Kidney glomerular epithelial cell (primary cell): Measurements from ENCODE around the gene AICDA.
A peak's percentile ranks its signal among the peaks of the same experiment; 100 is the strongest.
"Not testable (repeated sequence)": the region's sequence is repeated elsewhere in the genome, so short reads cannot be mapped to it uniquely, and the experiment has no call there.

Source experiments
- DNase-seq: peaks from one replicate; lab custom pipeline; 2025; lab: John Stamatoyannopoulos, UW

The AICDA gene

DNA sequence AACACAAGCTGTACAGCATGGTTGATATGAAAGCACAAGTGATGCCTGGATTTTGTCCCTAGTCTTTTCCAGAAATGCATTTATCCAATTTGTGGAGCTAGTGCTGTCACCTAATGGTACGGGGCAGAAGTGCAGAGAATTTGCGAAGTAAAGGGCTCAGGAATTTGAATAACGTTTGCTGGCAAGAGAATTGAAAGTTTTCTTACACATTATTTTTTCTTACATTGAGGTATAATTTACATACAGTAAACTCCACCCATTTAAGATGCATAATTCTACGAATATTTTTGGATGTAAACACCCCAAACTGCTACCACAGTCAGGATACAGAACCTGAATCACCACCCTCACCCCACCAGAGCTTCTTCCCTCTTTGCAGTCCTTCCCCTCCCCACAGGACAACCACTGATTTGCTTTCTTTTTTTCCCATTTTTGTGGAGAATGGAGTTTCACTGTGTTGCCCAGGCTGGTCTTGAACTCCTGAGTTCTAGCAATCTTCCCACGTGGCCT lies 3.5 kb downstream of the AICDA start:
- DNase-seq = peak; percentile 64

DNA sequence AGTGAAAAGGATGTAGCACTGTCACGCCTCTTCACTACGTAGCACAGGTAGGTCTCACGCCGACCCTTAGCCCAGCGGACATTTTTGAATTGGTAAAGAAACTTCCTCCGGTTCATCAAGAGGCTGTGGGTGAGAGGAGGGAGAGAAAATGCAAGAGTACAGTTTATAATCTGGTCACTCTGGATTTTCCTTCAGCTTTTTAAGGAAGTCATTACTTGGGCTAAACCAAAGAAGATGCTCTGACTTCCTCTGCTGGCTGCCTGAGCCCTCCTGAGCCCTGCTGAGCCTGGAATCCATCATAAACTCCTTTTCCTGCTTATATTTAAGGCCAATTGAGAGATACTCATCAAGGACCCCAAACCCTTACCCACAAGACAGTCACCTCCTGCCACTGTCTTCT lies 5.8 kb downstream of the AICDA start:
- no peak for DNase-seq

DNA sequence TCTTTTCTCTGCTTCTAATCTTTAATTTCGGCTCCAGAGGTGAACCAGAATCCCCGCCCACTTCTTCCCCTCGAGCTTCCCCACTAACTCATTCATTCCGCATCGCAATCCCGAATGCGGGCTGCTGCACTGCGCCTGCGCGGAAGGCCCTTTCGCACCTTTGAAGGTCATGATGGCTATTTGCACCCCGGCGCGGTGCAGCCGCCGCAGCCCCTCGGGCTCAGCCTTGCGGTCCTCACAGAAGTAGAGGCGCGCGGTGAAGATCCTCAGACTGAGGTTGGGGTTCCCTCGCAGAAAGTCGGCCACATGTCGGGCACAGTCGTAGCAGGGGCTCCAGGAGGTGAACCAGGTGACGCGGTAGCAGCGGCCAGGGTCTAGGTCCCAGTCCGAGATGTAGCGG lies 7.6 kb downstream of the AICDA start:
- DNase-seq = no peak

DNA sequence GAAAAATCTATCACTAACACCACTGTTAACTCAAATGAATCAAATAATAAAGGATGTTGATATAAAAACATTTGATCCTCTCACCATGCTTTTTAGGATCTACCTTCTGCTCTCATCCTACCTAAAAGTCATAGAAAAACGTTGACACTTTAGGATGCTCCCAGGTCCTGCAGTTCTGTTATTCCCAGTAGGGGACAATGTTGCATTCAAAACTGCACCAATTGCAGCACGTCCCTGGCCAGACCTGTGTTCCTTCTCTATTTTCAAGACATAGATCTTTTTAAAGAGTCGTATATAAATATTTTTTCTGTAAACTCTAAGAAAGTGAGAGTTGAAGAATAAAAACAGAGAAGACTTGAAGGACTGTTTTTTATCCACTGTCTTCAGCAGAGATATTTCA lies 8.8 kb downstream of the AICDA start:
- DNase-seq = no peak

DNA sequence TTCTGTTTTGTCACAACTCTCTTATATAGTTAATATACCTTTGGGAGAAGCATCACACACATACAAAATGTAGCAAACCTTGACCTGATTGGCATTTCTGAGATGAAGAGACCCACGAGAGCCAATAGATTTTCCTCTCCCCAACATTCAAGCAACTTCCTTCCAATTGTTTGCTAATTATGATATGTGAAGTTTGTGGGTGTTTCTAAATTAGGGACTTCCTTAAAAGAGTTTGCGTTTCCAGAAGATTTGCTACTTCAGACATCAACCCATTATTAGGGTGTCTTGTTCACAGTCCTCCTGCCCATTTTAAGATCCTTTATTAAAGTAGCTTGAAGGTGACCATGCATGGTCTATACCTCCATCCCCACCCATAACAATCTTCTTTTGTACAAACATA lies 9.4 kb downstream of the AICDA start:
- DNase-seq = no peak

DNA sequence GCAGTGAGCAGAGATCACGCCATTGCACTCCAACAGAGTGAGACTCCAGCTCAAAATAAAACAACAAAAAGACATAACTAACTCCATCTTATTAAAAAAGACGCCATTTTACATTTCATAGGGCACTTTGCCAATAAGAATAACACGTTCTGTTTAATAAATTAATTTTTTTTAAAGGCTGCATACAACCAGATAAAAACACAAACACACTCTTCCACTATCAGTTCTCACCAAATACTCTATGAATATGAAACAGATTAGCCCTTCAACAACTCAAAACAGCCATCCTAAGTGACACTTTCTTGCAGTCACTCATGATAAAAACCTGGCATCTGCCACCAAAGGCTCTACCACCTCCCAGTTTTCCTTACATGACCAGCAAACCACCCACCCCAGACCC lies 16.1 kb downstream of the AICDA start:
- DNase-seq = no peak

DNA sequence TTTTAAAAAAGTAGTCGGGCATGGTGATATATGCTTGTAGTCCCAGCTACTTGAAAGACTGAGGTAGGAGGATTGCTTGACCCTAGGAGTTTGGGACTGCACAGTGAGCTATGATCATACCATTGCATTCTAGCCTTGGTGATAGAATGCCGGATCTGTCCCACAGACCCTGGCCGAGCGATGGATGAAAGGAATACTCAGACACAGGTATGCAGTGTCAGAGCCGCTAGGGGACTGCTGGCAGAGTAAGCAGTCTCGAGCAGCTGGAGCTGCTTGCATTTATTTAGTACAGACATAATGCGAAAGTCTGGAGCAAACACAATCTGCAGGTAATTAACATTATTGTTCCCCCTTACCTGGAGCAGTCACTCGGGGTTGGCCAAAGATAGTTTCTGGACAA lies 18.6 kb downstream of the AICDA start:
- DNase-seq = no peak

DNA sequence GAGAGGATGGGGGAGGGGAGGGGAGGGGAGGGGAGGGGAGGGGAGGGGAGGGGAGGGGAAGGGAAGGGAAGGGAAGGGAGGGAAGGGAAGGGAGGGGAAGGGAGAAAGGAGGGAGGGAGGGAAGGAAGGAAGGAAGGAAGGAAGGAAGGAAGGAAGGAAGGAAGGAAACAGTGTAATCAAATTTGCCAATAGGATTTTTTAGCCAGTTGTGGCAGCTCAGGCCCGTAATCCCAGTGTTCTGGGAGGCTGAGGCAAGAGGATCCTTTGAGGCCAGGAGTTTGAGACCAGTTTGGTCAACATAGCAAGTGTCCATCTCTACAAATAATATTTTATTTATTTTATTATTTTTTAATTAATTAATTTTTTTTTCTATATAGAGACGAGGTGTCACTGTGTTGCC lies 19.4 kb downstream of the AICDA start:
- DNase-seq = no peak

DNA sequence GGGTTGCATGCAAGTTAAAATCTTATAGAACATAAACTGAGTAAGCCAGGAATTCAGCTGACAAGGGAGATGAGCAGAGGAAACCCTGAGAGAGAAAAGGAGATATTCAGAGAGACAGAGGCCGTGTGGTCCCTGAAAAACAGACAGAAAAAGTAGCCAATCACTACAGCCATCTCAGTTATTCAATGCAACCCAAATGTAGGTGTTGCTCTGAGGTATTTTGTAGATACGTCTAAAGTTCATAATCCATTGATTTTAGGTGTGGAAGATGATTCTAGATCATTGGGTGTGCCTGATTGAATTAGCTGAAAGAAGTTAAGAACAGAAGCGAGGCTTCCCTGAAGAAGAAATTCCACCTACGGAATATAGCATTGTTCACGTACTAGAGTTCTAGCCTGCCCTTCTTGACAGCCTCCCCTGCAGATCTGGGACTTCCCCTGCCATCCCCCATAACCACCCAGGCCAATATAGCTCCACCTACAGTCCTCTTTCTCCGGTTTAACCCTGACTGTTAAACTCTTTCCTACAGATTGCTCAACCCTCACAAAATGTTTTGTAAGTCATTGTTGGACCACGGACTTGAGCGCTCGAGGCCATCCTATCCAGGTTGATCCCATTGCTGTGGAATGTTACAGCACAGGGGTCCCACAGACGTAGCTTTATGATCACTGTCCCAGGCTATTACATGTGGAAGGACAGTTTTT lies 21.7 kb downstream of the AICDA start:
- DNase-seq = no peak

DNA sequence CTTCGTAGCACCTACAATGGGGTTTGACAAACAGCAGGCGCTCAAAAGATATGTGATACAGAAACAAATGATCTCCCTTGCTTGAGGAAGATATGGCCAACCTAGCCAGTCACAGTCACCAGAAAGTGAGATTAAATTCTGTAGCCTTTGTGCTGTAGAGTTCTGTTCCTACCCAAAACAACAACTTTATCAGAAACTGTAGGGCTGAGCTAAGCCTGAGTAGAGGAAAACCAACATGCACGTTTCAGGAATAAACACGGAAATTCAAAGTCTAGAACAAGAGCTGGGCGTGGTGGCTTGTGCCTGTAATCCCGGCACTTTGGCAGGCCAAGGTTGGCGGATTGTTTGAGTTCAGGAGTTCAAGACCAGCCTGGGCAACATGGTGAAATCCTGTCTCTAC lies 23.0 kb downstream of the AICDA start:
- DNase-seq = no peak

DNA sequence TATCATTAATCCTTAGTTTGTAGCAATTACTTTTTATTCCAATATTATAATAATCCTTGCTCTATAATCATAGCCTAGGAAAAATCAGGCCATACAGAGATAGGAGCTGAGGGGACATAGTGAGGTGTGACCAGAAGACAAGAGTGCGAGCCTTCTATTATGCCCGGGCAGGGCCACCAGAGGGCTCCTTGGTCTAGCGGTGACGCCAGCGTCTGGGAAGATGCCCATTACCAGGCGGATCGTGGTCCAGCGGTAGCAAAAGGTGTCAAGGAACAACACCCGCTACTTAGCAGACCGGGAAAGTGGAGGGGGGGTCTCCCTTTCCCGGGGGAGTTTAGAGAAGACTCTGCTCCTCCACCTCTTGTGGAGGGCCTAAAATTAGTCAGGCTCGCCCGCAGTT lies 28.2 kb downstream of the AICDA start:
- not testable (repeated sequence) for DNase-seq

DNA sequence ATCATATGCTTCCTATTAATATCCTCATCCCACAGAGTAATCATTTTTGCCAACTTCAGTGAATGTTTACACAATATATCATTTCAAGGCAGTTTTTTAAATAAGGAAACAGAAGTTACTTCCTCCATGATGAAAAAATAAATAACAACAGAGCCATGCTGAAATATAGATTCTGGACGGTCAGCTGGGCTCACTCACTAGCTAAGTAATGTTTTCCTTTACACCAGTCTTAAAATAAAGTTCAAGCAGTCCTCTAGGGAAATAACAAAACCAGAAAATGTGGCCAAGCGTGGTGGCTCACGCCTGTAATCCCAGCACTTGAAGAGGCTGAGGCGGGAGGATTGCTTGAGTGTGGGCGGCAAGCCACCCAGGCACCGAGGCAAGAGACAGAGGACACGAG lies 28.7 kb downstream of the AICDA start:
- DNase-seq = no peak

DNA sequence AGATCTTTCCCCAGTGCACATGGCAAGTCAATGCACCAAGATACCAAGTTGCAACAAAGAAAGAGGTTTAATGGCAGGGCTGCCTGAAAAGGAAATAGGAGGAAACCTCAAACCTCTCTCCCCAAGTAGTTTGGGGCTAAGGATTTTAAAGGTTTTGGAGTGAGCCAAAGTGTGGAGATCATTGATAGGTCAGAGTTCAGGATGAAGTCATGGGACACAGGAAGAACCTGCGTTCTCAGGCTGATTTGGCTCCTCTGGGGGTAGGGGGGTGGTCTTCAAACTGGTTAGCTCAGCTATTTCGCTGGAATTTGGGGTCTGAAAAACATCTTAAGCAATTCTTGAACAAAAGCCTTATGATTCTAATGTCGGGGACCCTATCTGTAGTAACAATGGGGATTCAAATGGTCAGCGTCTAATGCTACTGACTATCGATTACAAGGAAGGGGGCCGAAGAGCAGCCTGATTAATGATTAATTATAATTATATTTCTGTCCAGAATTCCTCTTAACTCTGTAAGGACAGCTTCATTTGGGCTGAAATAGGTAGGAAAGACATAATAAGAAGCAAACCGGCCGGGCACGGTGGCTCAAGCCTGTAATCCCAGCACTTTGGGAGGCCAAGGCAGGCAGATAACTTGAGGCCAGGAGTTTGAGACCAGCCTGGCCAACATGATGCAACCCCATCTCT lies 31.4 kb downstream of the AICDA start:
- no peak for DNase-seq

DNA sequence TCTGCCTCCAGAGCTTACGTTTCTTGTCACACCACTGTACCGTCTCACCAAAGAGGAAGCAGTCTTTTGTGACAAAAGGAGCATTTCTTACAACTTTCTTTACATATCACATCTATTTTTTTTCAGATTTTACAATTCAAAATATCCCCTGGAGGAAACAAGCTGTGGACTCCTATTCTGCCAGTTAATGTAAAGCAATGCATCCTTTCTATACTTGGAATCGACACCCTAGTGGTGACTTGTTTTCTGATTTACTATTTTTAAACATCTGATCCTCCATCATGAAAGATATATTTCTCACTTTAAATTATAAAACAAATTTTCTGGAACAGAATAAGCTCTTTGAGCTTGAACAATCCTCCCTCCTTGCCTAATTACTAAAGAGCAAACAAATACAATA lies 34.8 kb downstream of the AICDA start:
- no peak for DNase-seq

DNA sequence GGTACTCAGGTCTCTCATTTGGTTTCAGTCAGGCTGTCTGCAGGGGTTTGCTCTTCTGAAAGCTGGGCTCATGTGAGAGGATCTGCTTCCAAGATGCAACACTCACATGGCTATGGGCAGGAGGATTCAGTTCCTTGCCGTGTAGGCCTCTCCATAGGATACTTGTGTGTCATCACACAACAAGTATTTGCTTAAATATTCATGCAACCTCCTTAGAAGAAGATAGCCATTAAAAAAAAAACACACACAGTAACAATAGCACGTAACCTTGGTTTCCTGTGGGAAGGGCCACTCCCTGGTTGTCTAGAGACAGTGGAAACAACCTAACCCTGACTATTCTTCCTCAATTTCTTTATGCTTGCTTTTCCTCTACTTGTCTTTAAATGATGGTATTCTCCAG lies 40.2 kb downstream of the AICDA start:
- no peak for DNase-seq

DNA sequence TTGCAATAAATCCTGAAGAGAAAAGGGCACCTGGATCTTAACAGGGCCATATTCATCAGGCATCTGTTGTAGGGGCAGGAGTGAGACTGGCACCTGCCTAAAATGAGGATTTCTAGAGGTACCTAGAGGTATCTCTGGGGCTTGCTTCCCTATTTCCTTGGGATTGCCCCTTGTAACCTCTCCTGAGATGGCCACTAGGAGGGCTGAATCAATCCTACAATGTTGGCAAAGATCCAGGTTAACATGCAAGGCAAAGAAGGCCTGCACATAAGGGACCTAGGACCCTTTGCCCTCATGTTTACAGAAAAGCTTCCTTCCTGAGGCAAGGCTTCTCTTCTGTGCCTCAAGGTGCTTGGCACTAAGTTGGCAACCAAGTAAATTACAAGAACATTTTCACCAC lies 46.1 kb downstream of the AICDA start:
- no peak for DNase-seq

DNA sequence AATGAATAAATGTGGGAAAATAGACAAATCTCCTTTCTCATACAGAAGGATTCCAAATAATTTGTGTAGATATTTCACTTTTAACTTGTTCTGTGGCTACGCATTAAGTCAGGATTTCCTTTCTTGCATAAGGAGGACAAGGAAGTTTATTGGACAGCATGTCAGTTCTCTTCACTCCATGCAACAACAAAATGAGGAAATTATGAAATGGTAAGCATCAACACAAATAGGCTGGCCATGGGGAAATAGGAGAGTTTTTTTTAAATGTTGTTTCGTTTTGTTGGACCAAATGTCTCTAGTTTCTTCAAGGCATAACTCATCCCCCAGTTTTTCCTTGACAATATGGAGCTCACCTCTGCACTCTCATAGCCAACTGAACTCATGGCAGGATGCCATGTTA lies 46.6 kb downstream of the AICDA start:
- DNase-seq = not testable (repeated sequence)

DNA sequence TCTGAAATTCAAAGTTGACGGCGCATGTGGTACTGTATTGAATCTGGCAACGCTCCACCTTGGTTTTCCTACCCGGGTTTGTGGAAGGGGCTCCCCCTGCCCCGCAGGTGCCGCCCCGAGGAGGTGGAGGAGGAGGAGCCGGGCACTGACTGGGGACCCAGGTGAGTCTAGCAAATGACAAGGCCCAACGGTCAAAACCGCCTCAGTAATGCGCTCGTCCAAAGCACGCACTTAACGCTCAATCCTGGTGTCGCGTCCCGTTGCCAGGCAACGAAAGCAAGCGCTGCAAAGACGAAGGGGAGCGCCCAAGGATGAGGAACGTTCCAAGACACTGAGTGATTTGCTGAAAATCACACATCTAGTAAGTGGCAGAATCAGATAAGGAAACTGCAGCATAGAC lies 48.0 kb downstream of the AICDA start:
- DNase-seq = no peak

DNA sequence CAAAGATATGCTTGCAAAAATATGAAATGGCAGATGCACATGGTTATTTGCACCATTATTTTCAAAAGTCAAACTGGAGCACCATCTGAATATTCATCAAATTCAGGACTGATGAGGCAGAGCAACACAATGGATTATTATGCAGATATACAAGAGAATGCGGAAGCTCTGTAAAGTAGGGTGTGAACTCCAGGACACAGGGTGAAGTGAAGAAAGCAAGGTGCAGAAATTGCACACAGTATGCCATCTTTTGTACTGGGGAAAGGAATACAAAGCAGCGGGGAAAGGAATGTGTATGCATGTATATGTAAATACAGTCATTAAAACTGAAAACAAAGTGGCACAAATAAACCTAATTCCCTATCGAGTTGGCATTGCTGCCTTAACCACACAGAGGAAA lies 49.3 kb downstream of the AICDA start:
- DNase-seq = no peak

DNA sequence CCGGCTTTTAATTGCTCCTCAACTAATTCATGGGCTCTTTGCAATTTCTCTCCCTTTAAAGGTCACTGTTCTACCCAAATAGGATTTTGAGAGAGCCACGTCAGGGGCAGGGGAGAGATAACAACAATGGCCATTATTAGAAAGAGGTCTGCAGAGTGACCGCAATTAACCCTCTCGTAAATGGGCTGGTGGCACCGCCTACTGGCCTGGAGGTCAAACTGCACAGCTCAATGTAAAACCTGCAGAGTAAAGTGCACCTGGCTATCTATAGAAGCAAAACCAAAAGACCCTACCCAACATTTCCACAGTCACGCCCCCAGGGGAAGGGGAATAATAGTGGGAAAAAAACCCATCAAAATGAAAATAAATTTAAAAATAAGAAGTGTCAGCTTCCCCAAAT lies 50.3 kb downstream of the AICDA start:
- no peak for DNase-seq

DNA sequence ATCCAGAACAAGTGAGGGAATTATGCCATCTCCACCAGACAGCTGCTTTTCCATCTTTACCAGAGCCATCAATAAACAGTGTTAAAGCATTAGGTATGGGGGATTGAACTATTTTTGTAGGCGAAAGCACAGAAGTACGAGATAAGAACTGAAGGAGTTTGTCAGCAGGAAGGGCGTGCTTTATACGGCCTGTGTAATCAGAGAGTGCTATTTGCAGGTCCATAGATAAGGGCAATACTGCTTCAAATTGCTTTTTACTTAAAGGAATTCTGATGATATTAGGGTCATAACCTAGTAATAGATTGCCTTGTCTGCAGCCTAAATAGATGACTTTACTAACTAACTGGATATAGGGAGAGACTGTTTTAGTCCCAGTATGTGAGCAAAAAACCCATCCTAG lies 51.6 kb downstream of the AICDA start:
- DNase-seq = no peak

DNA sequence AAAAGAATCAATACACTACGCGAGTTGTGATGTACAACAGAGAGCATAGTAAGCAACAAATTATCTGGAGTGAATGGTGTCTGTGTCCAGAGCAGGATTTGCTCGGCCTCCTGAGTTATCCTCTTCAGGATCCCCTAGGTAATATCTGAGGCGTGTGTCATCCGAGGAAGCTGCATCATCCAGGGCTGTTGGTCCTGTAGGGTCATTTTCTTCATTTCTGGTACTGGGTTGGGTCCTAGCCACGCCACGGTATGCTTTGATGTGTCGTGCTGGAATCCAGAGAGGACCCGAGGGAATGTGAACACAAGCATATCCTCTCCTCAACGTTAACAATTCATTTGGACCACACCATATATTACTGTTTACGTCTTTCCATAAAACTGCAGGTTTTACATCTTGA lies 53.0 kb downstream of the AICDA start:
- DNase-seq = no peak

DNA sequence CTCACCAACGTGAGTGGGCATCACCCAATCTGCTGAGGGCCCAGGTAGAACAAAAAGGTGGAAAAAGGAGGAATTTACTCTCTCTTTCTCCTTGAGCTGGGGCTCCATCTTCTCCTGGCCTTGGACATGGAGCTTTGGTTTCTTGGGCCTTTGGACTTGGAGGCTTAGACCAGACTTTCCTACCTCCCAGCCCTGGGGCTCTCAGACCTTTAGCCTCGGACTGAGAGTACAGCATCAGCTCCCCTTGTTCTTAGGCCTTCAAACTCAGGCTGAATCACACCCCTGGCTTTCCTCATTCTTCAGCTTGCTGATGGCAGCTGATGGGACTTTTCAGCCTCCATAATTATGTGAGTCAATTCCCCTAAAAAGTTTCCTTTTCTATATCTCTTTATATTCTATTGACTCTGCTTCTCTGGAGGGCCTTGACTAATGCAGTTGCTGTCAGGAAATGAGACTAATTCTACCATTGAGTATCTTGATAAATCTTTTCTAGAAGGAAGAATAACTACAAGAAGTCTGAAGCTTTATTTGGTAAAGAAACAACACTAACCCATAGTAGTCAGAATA lies 56.0 kb downstream of the AICDA start:
- no peak for DNase-seq
